Loucy (cell line): Measurements from ENCODE around the gene TNFRSF14.
"Not testable (repeated sequence)": the region's sequence is repeated elsewhere in the genome, so short reads cannot be mapped to it uniquely, and the experiment has no call there.

ENCODE experiments used
- EZH2phosphoT487 ChIP-seq: fragments of 200-600 bp; IDR thresholded peaks from 2 replicates; pipeline ENCODE4 v1.6.1; 2018; ENCODE audit warnings: antibody characterized with exemption, mild to moderate bottlenecking, moderate library complexity, borderline replicate concordance
- TF ChIP-seq, protein P1 (sequence below): fragments of 200-600 bp; sonication (generic); conservative IDR thresholded peaks from 2 replicates; pipeline ENCODE4 v1.5.1; 2014; ENCODE audit warnings: mild to moderate bottlenecking, antibody characterized with exemption, low read length

DNA sequence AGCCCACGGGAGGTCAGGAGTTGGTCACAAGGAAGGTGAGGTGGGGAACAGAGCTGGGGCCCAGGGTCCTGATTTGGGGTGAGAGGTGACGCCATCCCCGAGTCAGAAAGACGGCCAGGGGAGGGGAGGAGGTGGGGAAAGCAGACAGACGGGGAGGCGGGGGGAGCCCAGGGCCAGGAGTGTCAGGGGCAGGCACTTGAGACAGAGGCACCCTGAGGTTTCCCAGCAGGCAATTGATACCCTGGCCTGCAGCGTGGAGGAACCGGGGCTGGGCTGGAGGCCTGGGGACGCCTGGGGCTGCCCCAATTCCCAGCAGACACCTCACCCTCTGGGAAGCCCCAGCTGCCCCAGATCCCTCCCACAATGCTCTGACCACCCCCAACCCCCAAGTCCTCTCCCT lies 3.1 kb upstream of the TNFRSF14 start:
- TF ChIP-seq, protein P1, sequence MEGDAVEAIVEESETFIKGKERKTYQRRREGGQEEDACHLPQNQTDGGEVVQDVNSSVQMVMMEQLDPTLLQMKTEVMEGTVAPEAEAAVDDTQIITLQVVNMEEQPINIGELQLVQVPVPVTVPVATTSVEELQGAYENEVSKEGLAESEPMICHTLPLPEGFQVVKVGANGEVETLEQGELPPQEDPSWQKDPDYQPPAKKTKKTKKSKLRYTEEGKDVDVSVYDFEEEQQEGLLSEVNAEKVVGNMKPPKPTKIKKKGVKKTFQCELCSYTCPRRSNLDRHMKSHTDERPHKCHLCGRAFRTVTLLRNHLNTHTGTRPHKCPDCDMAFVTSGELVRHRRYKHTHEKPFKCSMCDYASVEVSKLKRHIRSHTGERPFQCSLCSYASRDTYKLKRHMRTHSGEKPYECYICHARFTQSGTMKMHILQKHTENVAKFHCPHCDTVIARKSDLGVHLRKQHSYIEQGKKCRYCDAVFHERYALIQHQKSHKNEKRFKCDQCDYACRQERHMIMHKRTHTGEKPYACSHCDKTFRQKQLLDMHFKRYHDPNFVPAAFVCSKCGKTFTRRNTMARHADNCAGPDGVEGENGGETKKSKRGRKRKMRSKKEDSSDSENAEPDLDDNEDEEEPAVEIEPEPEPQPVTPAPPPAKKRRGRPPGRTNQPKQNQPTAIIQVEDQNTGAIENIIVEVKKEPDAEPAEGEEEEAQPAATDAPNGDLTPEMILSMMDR: not testable (repeated sequence)
- not testable (repeated sequence) for TF ChIP-seq EZH2phosphoT487
